DOHH2 (cell line): ENCODE data around the gene SLC7A5.
A peak's percentile ranks its signal among the peaks of the same experiment; 100 is the strongest.
"Not testable (repeated sequence)": the region's sequence is repeated elsewhere in the genome, so short reads cannot be mapped to it uniquely, and the experiment has no call there.

Experiments
- H3F3A ChIP-seq: fragments of 200-600 bp; sonication (generic), shearing (Covaris generic); 2 replicates; pipeline ENCODE4 v1.6.0; 2016; ENCODE audit warnings: antibody characterized with exemption, mild to moderate bottlenecking; ENCODE audit not compliant: control insufficient read depth, insufficient read depth
- H3K27ac ChIP-seq: fragments of 200-600 bp; sonication (generic); 2 replicates; pipeline ENCODE4 v1.5.1; 2014; ENCODE audit warnings: low read depth, mild to moderate bottlenecking, low read length, moderate library complexity
- H3K27me3 ChIP-seq: fragments of 200-600 bp; sonication (generic); 2 replicates; pipeline ENCODE4 v1.6.1; 2014; ENCODE audit warnings: mild to moderate bottlenecking, low read length, mixed read lengths; ENCODE audit not compliant: control insufficient read depth
- H3K36me3 ChIP-seq: fragments of 200-600 bp; sonication (generic); 2 replicates; pipeline ENCODE4 v1.6.1; 2014; ENCODE audit warnings: mild to moderate bottlenecking, low read length, moderate library complexity, mixed read lengths; ENCODE audit not compliant: control insufficient read depth
- H3K4me1 ChIP-seq: fragments of 200-600 bp; sonication (generic); 2 replicates; pipeline ENCODE4 v1.6.1; 2014; ENCODE audit warnings: mild to moderate bottlenecking, low read length, mixed read lengths; ENCODE audit not compliant: control insufficient read depth
- H3K4me2 ChIP-seq: fragments of 200-600 bp; sonication (generic); 2 replicates; pipeline ENCODE4 v1.6.0; 2014; ENCODE audit warnings: mild to moderate bottlenecking, low read length, moderate library complexity
- H3K4me3 ChIP-seq: fragments of 200-600 bp; sonication (generic); 2 replicates; pipeline ENCODE4 v1.5.1; 2014; ENCODE audit warnings: mild to moderate bottlenecking, low read length, mixed read lengths
- H3K79me2 ChIP-seq: fragments of 200-600 bp; sonication (generic); 2 replicates; pipeline ENCODE4 v1.6.1; 2014; ENCODE audit warnings: mild to moderate bottlenecking, low read length, mixed read lengths; ENCODE audit not compliant: control insufficient read depth
- H3K9me2 ChIP-seq: fragments of 200-600 bp; sonication (generic); replicated peaks from 2 replicates; pipeline ENCODE4 v1.6.1; 2014; ENCODE audit warnings: mild to moderate bottlenecking, low read length, mixed read lengths; ENCODE audit not compliant: control insufficient read depth
- H3K9me3 ChIP-seq: fragments of 200-600 bp; sonication (generic); 2 replicates; pipeline ENCODE4 v1.6.1; 2014; ENCODE audit warnings: antibody characterized with exemption, low read length, mixed read lengths; ENCODE audit not compliant: control insufficient read depth, insufficient read depth
- H4K20me1 ChIP-seq: fragments of 200-600 bp; sonication (generic); 2 replicates; pipeline ENCODE4 v1.6.0; 2014; ENCODE audit warnings: low read depth, mild to moderate bottlenecking, antibody characterized with exemption, low read length, moderate library complexity; ENCODE audit not compliant: control insufficient read depth, insufficient read depth
- EZH2phosphoT487 ChIP-seq: fragments of 200-600 bp; sonication (generic); IDR thresholded peaks from 2 replicates; pipeline ENCODE4 v1.6.1; 2017; ENCODE audit warnings: borderline replicate concordance, mild to moderate bottlenecking, antibody characterized with exemption, low read length, moderate library complexity, mixed read lengths
- TF ChIP-seq, protein P1 (sequence below): fragments of 200-600 bp; sonication (generic); IDR thresholded peaks from one replicate; pipeline ENCODE4 v1.5.1; 2014; ENCODE audit warnings: antibody characterized with exemption, mild to moderate bottlenecking, low read depth, low read length; ENCODE audit not compliant: poor library complexity, severe bottlenecking

SLC7A5 gene

DNA sequence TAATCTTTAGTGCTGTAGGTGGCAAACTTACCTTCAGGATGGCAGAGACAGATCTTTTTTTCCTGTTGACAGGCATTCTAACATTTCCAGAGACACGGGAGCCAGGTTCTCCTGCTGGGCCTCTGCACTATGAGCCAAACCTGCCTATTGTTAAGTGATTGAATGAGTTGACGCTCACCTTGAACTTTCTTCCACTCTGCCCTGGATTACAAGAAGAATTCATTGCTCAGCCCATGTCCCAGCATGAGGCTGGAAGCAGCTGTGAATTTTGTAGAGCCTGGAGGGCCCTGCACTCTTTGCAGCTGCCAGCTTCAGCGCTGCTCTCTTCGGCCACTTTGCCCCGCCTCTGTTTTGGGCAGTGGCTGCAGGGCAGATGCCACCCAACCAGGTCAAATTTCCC is 9.4 kb upstream of the SLC7A5 start:
- TF ChIP-seq EZH2phosphoT487: no peak
- TF ChIP-seq, protein P1, sequence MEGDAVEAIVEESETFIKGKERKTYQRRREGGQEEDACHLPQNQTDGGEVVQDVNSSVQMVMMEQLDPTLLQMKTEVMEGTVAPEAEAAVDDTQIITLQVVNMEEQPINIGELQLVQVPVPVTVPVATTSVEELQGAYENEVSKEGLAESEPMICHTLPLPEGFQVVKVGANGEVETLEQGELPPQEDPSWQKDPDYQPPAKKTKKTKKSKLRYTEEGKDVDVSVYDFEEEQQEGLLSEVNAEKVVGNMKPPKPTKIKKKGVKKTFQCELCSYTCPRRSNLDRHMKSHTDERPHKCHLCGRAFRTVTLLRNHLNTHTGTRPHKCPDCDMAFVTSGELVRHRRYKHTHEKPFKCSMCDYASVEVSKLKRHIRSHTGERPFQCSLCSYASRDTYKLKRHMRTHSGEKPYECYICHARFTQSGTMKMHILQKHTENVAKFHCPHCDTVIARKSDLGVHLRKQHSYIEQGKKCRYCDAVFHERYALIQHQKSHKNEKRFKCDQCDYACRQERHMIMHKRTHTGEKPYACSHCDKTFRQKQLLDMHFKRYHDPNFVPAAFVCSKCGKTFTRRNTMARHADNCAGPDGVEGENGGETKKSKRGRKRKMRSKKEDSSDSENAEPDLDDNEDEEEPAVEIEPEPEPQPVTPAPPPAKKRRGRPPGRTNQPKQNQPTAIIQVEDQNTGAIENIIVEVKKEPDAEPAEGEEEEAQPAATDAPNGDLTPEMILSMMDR: no peak
- no peaks in the 10 kb centered on the region for H4K20me1 ChIP-seq
- H3K4me3 ChIP-seq: no peak overlapping the region
- H3K4me2 ChIP-seq: no peak overlapping the region
- H3K27ac ChIP-seq: no peak overlapping the region
- H3K79me2 ChIP-seq: no peaks in the 10 kb centered on the region
- no peaks in the 10 kb centered on the region for H3K9me2 ChIP-seq
- no peaks in the 10 kb centered on the region for H3K9me3 ChIP-seq
- H3F3A ChIP-seq: no peaks in the 10 kb centered on the region
- H3K27me3 ChIP-seq: peaks cover 14% of the 10 kb centered on the region
- H3K4me1 ChIP-seq: peaks cover 6% of the 10 kb centered on the region
- H3K36me3 ChIP-seq: no peaks in the 10 kb centered on the region

- no peaks in the 10 kb centered on the region for H3K9me2 ChIP-seq
- H3K4me2 ChIP-seq: no peak overlapping the region
- no peaks in the 10 kb centered on the region for H3K36me3 ChIP-seq
- no peaks in the 10 kb centered on the region for H4K20me1 ChIP-seq
- peaks cover 14% of the 10 kb centered on the region for H3K27me3 ChIP-seq
- H3K27ac ChIP-seq: no peak overlapping the region
- peaks cover 6% of the 10 kb centered on the region for H3K4me1 ChIP-seq
- no peak overlapping the region for H3K4me3 ChIP-seq
- TF ChIP-seq, protein P1: peak; percentile 46
- no peak for TF ChIP-seq EZH2phosphoT487
- no peaks in the 10 kb centered on the region for H3F3A ChIP-seq
- H3K79me2 ChIP-seq: no peaks in the 10 kb centered on the region
- no peaks in the 10 kb centered on the region for H3K9me3 ChIP-seq
Measured at GRCh38 chr16:87877942-87878507, 8.7 kb upstream of the SLC7A5 start.

DNA sequence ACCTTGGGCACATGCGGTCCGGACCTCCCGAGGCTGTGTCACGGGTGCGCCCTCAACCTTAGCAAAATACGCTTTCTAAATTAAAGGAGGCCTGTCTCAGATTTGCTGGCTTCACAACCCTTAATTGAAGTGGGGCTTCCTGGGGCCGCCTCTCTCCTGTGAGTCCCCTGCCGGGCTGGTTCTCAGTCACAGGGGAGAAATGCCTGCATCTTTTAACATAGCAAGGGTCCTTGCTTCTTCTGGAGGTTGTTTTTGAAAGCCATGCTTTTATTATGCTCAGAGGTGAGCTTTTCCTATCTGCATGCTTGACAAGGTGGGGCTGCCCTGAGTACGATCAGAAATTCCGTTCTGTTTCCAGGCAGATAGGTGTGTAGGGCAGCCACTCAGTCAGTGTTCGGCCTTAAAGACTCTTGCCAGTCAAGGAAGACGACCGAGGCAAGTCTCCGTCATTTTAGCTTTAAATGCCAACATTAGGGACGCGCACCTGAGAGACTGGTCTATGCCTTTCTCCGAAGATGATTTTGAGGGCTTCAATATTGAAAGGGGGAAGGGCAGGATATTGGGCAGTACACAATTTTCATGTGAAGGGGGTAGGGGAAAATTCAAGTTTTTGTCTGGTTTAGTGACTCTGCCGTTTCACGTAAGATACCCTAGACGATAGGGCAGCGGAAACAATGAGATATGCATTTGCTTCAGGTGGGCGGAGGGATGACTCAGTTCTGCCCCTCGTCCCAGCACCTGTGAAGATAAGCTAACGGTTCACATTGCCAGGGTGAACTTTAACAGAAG is 5.5 kb upstream of the SLC7A5 start:
- H3K27me3 ChIP-seq: peaks cover 14% of the 10 kb centered on the region
- H3K79me2 ChIP-seq: no peaks in the 10 kb centered on the region
- H3K27ac ChIP-seq: no peak overlapping the region
- H3K36me3 ChIP-seq: no peaks in the 10 kb centered on the region
- no peaks in the 10 kb centered on the region for H3K9me2 ChIP-seq
- H3K9me3 ChIP-seq: no peaks in the 10 kb centered on the region
- H3F3A ChIP-seq: peaks cover 4% of the 10 kb centered on the region; the same call in 1 of the 2 replicates
- H3K4me1 ChIP-seq: peaks cover 19% of the 10 kb centered on the region
- TF ChIP-seq, protein P1: no peak
- TF ChIP-seq EZH2phosphoT487: no peak
- no peak overlapping the region for H3K4me3 ChIP-seq
- no peaks in the 10 kb centered on the region for H4K20me1 ChIP-seq
- no peak overlapping the region for H3K4me2 ChIP-seq

GRCh38 chr16:87870418-87871291 is 1.3 kb upstream of the SLC7A5 start:
- Histone ChIP-seq H4K20me1 (peaks cover 15% of the 10 kb centered on the region), H3K4me1 (peaks cover 42% of the 10 kb centered on the region), H3K36me3 (peaks cover 32% of the 10 kb centered on the region), H3K27ac (peak overlapping the region; percentile 35), H3K79me2 (peaks cover 36% of the 10 kb centered on the region), H3K4me2 (peak overlapping the region; percentile 43)
- H3K9me2 ChIP-seq, H3K27me3 ChIP-seq, H3K4me3 ChIP-seq, H3F3A ChIP-seq, H3K9me3 ChIP-seq: not testable (repeated sequence)

DNA sequence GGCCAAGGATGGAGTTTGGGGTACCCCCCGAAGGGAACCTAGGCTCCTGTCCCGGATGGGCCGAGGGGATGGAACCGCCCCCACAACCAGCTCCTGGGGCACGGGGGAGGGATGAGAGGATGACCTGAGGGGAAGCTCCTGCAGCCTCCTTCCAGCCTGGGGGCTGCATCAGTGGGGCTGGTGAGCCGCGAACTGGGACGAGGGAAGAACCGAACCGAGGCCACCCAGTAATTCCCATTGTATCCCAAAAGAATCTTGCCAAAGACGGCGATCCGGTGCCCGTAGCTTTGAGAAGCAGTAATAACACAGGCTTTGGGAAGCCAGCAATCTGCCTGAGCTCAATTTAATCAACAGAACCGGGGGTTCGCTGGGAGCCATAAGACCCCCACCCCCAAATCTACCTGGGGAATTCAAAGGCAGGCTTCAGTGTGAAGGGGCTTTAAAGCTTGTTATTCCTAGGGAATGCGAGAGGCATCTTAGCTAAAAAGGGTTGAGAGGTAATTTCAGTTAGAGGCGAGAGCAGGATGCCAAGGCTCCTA is 641 bp upstream of the SLC7A5 start:
- peaks cover 44% of the 10 kb centered on the region for H3K4me1 ChIP-seq
- H3K27me3 ChIP-seq, H3K9me2 ChIP-seq, H3K27ac ChIP-seq, H3K9me3 ChIP-seq, H3F3A ChIP-seq: not testable (repeated sequence)
- H3K36me3 ChIP-seq: peaks cover 38% of the 10 kb centered on the region
- H3K4me2 ChIP-seq: peak overlapping the region; percentile 43
- peaks cover 15% of the 10 kb centered on the region for H4K20me1 ChIP-seq
- H3K4me3 ChIP-seq: peak overlapping the region; percentile 96
- peaks cover 43% of the 10 kb centered on the region for H3K79me2 ChIP-seq
